Hematopoietic multipotent progenitor cell treated with erythropoietin and hydrocortisone succinate and interleukin-3 and kit ligand, for 15 days (in vitro differentiated cells): ENCODE data around the gene HBD.

Experiments
- DNase-seq: peaks from one replicate; pipeline ENCODE4 v3.0.0-alpha.2; 2015; ENCODE audit warnings: low spot score

HBD gene

DNA sequence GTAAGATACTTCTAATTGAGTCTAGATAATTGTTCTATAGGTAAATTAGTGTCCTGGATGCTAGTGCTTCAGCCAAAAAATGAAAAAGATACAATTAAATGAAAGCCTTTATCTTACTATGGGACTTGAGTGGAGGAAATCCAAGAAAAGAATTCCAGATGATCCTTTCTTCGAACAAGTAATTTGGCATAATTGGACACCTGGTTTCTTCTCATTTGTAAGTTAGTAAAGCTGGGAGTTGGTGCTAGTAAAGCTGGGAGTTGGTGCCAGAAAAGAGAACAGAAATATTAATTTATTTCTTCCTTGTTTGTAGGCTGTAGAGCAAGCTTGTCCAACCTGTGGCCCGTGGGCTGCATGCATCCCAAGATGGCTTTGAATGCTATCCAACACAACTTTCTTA is 46.1 kb downstream of the HBD start:
- DNase-seq = no peak
